HG02763 (cell line): Measurements from ENCODE around the gene SH3BGR.

ENCODE experiments used
- ATAC-seq: cut with Tn5 transposase; IDR thresholded peaks from one replicate; pipeline ENCODE4 v1.9.1; 2021; ENCODE audit warnings: mild to moderate bottlenecking, moderate library complexity; ENCODE audit not compliant: unreplicated experiment

SH3BGR gene

DNA sequence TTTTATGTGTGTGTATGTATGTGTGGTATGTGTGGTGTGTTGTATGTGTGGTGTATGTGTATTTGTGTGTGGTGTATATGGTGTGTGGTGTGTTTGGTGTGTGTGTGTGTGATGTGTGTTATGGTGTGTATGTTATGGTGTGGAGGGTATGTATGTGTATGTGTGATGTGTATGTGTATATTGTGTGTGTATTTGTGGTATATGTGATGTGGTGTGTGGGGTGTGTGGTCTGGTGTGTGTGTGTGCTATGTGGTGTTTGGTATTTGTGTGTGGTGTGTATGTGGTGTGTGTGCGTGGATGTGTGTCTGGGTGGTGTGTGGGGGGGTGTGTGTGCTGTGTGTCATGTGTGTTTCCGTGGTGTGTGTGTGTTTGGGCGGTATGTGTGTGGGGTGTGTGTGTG is 59.3 kb downstream of the SH3BGR start:
- ATAC-seq: no peak

GRCh38 chr21:39513735-39514134 is 62.0 kb downstream of the SH3BGR start:
- no peak for ATAC-seq

DNA sequence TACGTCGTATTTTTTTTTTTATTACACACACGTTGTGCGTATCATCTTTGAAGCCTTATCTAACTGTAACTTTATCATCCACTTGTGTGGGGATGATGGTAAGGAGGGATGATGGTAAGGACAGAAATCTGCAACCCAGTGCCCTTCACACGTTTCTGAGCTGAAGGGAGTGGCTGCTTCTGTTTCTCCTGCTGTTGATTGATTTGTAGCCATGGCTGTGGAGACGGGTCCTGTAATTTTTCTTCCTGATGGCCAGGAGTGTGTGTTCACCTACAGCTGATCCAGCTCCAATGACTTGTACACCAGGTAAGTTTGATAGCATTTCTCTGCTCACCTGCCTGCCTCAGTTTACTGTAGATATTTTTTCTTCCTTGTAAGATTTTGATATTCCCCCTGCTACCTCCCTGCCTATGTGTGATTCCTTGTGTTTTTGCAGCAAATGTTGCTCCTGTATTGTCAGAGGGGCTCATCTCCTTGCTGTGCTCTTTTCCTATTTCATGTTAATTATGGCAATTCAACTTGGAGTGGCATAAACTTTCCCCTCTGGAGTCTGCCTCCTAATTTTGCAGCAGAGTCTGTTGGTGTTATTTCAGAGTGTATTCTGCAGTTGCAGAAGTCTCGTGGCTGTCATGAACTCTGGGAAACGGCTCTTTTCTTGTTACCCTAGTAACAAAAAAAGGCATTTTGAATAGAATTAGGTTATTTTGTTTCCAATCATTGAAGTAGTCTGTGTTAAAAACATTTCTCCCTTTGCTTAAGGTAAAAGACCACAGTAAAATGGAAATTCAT is 64.1 kb downstream of the SH3BGR start:
- no peak for ATAC-seq

DNA sequence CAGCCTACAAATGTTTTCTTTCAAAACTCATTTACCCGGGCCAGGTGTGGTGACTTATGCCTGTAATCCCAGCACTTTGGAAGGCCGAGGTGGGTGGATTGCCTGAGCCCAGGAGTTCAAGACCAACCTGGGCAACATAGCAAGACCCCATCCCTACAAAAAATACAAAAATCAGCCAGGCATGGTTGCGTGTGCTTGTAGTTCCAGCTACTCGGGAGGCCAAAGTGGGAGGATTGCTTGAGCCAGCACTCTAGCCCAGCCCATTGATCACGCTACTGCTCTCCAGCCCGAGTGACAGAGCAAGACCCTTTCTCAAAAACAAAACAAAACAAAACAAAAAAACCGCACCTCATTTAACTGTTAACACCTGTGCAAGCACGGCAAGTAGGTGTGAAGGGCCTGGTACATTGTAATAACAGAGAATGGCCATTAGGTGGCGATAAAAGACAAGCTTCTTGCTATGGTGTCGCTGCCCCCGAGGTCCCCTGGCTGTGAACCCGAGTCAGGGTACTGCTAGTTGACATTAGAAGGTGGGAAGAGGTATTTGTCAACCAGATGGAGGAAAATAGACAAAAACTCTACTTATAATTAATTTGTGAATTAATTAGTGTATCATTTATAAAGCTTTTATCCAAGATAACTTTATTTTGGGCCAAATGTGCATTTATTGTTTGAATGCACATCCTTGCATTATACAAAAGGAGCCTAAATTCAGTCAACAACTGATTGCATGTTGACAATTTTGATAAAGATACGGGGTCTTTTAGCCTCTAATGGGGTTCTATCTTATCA is 66.5 kb downstream of the SH3BGR start:
- ATAC-seq: no peak

GRCh38 chr21:39518847-39519210 is 67.1 kb downstream of the SH3BGR start:
- no peak for ATAC-seq

DNA sequence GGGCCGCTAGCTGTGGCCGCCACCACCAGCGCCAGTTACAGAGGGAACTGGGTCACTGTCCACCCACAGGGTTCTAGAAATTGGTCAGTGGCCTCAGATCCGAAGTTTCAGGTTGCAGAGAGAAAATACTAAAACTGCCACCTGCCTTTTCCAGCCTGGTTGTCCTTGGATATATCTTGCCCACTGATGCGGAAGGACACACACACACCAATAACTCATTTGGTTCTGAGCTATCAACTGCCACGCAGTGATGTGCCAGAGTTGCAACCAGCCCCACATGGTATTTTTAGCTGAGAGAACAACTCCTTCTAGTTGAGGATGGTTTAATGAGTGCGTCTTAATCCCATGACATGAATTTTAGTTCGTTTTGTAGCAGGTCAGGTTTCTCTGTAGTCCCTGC is 68.1 kb downstream of the SH3BGR start:
- no peak for ATAC-seq

DNA sequence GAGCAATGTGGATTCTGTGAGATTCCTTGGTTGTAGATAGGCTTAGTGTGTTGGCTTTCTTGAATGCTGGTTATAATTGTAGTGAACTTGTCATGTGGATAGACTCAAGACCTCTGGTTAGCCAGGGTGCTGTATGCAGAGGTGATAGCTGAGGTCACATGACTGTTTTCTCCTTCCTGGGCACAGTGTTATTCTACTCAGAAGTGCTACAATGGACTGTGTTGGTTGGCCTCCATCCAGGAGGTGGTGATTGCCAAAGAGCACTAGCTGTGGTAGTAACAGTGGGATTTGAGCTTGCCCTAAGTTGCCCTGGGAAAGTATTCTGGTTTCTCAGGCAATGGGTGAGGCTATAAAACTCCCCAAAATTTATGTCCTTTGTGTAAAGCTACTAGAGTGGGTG is 71.6 kb downstream of the SH3BGR start:
- no peak for ATAC-seq

GRCh38 chr21:39523915-39524314 is 72.1 kb downstream of the SH3BGR start:
- no peak for ATAC-seq

GRCh38 chr21:39525129-39525528 is 73.4 kb downstream of the SH3BGR start:
- ATAC-seq: no peak

GRCh38 chr21:39525601-39526000 is 73.8 kb downstream of the SH3BGR start:
- ATAC-seq: no peak

DNA sequence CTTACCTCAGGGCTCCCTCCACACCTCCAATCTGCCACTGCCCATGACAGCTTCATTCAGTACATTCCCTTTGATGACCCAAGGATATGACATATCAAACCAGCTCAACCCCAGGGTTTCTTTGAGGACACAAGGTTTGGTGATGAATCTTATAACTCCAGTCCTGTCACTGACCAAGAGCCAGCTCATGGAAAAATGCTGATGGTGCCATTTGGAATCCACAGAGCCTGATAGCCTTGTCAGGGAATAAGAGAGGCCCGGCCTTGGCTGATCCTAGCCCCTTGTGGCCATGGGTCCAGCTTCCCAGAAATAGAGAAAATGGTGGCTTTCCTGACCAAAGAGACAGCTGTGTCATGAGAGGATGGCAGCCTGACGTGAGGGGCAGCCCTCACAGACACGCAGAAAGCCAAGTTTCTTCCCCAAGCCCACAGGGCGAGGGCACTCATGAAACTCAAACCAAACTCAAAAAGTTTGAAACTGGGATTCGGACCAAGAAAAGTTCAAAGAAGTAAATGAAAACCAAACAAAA is 75.4 kb downstream of the SH3BGR start:
- ATAC-seq: no peak

GRCh38 chr21:39527664-39528381 is 76.1 kb downstream of the SH3BGR start:
- no peak for ATAC-seq

GRCh38 chr21:39529026-39529425 is 77.3 kb downstream of the SH3BGR start:
- ATAC-seq: no peak

DNA sequence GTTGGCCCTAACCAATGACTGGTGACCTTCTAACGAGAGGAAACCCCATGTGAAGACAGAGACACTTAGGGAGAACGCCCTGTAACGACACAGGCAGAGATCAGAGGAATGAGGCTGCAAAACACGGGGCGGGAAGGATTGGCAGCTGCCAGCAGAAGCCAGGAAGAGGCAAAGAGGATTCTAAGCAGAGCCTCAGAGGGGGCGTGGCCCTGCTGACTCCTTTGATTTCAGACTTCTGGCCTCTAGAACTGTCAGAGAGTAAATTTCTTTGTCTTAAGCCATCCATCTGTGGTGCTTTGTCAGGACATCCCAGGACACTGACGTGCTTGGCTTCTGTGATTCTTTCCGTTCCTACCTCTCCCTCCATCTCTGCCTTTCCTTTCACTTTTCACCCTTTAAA is 79.3 kb downstream of the SH3BGR start:
- ATAC-seq: no peak

- ATAC-seq: no peak
These were observed 80.1 kb downstream of the SH3BGR start for GRCh38 chr21:39531840-39532239.

DNA sequence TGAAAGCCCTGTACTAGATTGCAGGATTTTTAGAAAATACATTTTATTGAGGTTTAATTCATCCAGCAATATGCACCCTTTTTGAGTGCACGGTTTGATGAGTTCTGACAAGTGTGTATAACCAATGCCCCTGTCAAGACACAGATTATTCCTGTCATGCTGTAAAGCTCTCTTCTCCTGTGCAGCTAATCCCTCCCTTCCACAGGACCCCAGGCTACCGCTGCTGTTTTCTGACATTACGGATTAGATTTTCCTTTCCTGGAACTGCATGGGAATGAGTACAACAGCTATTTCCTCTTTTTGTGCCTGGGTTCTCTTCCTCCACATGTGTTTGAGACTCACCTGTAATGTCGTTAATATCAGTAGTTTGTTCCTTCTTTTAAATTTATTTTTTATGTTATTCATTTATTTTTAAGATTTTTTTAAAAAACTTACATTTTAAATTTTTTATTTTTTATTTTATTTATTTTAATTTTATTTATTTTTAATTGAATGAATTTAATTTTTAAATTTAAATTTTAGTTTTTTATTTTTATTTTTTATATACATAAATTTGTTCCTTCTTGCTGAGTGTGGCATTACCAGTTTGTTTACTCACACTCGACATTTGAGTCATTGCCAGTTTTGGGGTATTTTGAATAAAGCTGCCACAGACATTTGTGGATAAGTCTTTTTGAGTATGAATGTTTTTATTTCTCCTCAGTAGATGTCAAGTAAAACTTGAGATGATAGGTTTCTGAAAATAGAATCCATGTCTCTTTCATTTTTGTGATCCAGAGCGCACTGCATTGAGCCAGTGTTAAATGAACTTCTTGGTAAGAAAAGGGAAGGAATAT is 82.0 kb downstream of the SH3BGR start:
- no peak for ATAC-seq

DNA sequence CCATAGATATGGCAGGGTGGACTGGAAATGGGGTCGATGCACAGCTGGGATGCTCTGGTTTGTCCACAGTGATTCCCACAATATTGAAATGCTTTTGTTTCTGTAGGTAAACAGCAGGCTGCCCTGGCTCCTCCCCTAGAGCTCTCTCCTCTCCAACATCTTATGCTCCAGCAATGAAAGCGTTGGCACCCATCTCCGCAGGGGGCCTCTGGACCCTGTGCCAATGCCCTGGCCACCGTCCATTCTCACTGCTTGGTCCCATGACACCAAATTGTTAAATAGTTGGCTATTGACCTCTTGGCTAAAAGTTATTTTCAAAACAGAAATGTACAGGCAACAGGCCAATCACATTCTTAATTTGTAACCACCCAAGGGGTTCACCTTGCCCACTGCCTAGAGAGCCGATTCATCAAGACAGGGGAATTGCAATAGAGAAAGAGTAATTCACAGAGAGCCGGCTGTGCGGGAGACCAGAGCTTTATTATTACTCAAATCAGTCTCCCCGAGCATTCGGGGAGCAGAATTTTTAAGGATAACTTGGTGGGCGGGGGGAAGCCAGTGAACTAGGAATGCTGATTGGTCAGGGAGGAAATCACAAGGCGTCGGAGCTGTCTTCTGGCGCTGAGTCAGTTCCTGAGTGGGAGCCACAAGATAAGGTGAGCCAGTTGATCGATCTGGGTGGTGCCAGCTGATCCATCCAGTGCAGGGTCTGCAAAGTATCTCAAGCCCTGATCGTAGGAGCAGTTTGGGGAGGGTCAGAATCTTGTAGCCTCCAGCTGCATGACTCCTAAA is 84.1 kb downstream of the SH3BGR start:
- no peak for ATAC-seq

GRCh38 chr21:39536835-39537234 is 85.1 kb downstream of the SH3BGR start:
- ATAC-seq: no peak

DNA sequence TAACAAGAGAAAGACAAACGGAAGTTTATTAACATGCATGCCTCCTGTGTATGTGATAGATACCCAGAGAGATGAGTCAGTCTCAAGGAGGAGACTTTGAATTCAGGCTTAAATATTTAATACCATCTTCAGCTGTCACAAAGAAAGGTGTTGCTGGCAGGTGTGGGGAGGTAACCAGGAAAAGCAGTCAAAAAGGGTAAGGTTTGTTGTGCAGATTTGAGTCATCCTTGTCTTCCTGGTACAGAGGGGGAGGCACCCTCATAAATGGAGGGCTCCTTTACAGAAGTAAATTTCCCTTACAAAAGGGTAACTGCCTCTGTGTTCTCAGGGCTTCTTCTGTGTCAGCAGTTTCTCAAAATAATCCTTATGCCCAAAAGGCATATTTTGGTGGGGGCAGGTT is 85.8 kb downstream of the SH3BGR start:
- no peak for ATAC-seq
